Measurements from ENCODE around the gene SNAI1. TPM values are rescaled to one million over a fixed set of nuclear protein-coding genes. Genes with fewer than 3 reads are reported as not detected.
"Not testable (repeated sequence)": the region's sequence is repeated elsewhere in the genome, so short reads cannot be mapped to it uniquely, and the experiment has no call there.

Gene SNAI1
- total and polyA plus RNA-seq, 7 donors: 0.60 to 2.9 (median 1.8) TPM

DNA sequence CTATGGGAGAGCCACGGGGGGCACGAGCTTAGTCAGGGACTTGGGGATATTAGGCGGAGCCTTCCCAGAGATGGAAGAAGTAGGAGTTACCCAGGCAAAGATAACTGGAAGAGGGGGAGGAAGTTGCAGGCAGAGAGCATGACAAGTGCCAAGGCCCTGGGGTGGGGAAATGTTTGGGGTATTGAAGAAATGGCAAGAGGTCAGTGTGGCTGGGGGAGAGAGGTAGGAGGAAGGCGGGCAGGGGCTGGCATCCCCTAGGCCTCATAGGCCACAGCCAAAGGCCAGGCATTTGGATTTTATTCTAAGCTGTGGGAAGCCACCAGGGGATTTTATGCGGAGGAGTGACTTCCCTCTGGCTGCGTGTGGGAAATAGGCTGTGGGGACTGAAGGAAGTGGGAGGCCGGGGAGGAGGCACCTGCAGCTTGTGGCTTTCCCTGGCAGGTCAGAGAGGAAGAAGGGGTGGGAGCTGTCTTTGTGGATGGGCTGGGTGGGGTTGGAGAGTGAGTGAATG lies 22.7 kb downstream of the SNAI1 start:
- Histone ChIP-seq H3K27me3 (no peaks in the 10 kb centered on the region), H3K4me1 (peaks cover 0 to 11% (median 8%) of the 10 kb centered on the region in 4 donors), H3K4me3 (no peak overlapping the region), H3K9me3 (no peaks in the 10 kb centered on the region), H3K27ac (no peak overlapping the region), H3K36me3 (no peaks in the 10 kb centered on the region)
- no peak for DNase-seq
- 63 to 81% methylated on average over 7 of the region's 7 CpGs for WGBS, 2 donors
- TF ChIP-seq, protein P1, sequence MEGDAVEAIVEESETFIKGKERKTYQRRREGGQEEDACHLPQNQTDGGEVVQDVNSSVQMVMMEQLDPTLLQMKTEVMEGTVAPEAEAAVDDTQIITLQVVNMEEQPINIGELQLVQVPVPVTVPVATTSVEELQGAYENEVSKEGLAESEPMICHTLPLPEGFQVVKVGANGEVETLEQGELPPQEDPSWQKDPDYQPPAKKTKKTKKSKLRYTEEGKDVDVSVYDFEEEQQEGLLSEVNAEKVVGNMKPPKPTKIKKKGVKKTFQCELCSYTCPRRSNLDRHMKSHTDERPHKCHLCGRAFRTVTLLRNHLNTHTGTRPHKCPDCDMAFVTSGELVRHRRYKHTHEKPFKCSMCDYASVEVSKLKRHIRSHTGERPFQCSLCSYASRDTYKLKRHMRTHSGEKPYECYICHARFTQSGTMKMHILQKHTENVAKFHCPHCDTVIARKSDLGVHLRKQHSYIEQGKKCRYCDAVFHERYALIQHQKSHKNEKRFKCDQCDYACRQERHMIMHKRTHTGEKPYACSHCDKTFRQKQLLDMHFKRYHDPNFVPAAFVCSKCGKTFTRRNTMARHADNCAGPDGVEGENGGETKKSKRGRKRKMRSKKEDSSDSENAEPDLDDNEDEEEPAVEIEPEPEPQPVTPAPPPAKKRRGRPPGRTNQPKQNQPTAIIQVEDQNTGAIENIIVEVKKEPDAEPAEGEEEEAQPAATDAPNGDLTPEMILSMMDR (IDR thresholded peaks at IDR 0.05): no peak
- no peak for TF ChIP-seq POLR2AphosphoS5 (IDR thresholded peaks at IDR 0.05)
- no peak for TF ChIP-seq EP300 (IDR thresholded peaks at IDR 0.05)
- TF ChIP-seq POLR2A (IDR thresholded peaks at IDR 0.05): no peak
- intact Hi-C loops (cut with DNase I): no loop called here

DNA sequence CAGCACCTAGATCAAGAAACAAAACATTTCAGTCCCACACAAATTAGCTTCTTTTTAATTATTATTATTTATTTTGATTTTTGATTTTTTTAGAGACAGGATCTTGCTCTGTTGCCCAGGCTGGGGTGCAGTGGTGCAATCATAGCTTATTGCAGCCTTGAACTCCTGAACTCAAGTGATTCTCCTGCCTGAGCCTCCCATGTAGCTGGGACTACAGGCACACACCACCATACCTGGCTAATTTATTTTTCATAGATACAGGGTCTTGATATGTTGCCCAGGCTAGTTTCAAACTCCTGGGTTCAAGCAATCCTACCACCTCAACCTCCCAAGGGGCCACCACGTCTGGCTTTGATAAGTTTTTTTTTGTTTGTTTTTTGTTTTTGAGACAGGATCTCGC lies 24.6 kb downstream of the SNAI1 start:
- Histone ChIP-seq H3K27me3 (no peaks in the 10 kb centered on the region), H3K36me3 (no peaks in the 10 kb centered on the region), H3K4me1 (peaks cover 0 to 11% (median 8%) of the 10 kb centered on the region in 4 donors), H3K27ac (no peak overlapping the region), H3K4me3 (no peak overlapping the region), H3K9me3 (no peaks in the 10 kb centered on the region)
- intact Hi-C loops (cut with DNase I): no loop called here
- no peak for DNase-seq
- TF ChIP-seq, protein P1 (IDR thresholded peaks at IDR 0.05): no peak
- TF ChIP-seq POLR2AphosphoS5 (IDR thresholded peaks at IDR 0.05) (no peak), POLR2A (IDR thresholded peaks at IDR 0.05) (no peak), EP300 (IDR thresholded peaks at IDR 0.05) (no peak)
- 76 to 81% methylated on average over 2 of the region's 2 CpGs for WGBS, 2 donors

DNA sequence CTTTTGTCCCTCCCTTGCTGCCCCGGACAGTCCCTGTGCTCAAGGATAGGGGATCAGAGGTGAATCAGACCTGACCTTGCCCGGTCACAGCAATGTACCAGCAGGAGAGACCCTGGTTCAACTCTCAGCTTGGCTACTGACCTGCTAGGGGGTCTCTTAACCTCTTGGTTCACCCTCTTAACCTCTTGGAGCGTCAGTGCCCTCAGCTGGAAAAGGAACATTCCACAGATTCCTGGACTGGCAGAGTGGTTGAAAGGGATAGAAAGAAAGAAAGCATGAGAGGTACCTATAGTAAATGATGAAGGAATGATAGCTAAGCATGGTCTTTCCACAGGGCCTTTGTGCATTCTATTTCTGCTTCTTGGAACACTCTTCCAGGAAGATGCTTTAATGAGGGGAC lies 25.2 kb downstream of the SNAI1 start:
- no peaks in the 10 kb centered on the region for H3K9me3 ChIP-seq
- no peaks in the 10 kb centered on the region for H3K36me3 ChIP-seq
- peaks cover 0 to 11% (median 8%) of the 10 kb centered on the region in 4 donors for H3K4me1 ChIP-seq
- no peak overlapping the region for H3K4me3 ChIP-seq
- 87 to 89% methylated on average over 3 of the region's 3 CpGs for WGBS, 2 donors
- no peak overlapping the region for H3K27ac ChIP-seq
- DNase-seq: no peak
- TF ChIP-seq POLR2A (IDR thresholded peaks at IDR 0.05): no peak
- TF ChIP-seq, protein P1 (IDR thresholded peaks at IDR 0.05): no peak
- no peak for TF ChIP-seq EP300 (IDR thresholded peaks at IDR 0.05)
- TF ChIP-seq POLR2AphosphoS5 (IDR thresholded peaks at IDR 0.05): no peak
- H3K27me3 ChIP-seq: no peaks in the 10 kb centered on the region
- intact Hi-C loops (cut with DNase I): no loop called here

DNA sequence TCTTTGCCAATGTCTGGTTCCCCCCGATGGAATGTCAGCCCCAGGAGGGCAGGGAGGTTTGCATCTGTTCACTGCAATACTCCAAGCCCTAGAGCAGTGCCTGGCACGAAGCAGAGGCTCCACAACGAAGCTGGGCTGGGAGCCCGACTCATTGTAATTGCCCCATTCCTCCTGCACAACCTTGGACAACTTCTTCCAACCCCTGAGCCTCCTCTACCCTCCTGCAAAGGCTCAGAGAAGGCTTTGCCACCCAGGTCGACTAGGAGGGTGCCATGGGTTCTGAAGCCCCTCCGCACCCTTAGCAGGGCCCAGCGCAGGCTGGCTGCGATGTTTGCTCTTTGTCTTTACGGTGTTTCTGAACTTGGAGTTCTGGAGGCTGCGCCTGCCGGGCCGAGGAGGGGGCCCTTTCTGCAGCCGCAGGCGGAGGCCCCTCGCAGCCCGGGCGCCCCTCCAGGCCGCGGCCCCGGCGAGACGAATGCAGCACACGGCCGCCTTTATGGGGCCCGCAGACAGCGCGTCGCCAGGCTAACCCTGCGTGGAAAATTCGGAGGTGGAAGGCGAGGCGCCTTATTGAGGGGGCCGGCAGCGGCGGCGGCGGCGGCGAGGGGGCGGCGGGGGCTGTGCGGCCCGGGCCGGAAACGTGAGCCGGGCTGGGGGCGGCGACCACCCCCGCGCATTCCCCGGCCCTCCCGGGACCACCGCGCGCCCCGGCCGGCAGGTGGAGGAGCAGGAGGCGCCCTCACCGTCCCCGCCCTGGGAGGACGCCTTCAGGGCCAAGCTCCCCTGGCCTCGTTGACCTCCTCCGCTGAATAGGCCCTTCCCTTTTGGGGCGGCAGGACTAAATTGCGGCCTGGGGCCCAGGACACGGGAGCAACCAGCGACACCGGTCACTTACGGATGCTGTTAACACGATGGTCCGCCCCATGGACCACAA lies 27.0 kb downstream of the SNAI1 start:
- no peaks in the 10 kb centered on the region for H3K36me3 ChIP-seq
- intact Hi-C loops (cut with DNase I): no loop called here
- TF ChIP-seq POLR2A (IDR thresholded peaks at IDR 0.05) (no peak), EP300 (IDR thresholded peaks at IDR 0.05) (no peak), POLR2AphosphoS5 (IDR thresholded peaks at IDR 0.05) (no peak)
- TF ChIP-seq, protein P1 (IDR thresholded peaks at IDR 0.05): no peak
- peak overlapping the region in 3 of 4 donors; percentile 28 to 37 (median 29) for H3K4me3 ChIP-seq
- no peaks in the 10 kb centered on the region for H3K27me3 ChIP-seq
- H3K4me1 ChIP-seq: peaks cover 0 to 13% (median 9%) of the 10 kb centered on the region in 4 donors
- WGBS, 2 donors: 16 to 28% methylated on average over 71 of the region's 71 CpGs
- H3K27ac ChIP-seq: peak overlapping the region in 1 of 4 donors; percentile 3
- no peak for DNase-seq
- no peaks in the 10 kb centered on the region for H3K9me3 ChIP-seq

DNA sequence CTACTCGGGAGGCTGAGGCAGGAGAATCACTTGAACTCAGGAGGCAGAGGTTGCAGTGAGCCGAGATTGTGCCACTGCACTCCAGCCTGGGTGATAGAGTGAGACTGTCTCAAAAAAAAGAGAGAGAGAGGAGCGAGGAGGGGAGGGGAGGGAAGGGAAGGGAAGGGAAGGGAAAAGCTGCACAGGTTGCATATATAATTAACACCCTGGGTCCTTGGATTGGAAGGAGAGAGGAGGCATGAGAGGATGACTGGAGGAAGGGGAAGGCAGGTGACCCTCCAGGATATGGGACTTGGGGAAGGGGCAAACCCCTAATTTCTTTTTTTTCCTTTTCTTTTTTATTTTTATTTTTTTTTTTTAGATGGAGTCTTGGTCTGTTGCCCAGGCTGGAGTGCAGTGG lies 28.8 kb downstream of the SNAI1 start:
- 79 to 84% methylated on average over 2 of the region's 3 CpGs for WGBS, 2 donors
- H3K27ac ChIP-seq; intact Hi-C loops (cut with DNase I): not testable (repeated sequence)

More for the DNA sequence above, 28.8 kb downstream of the SNAI1 start:
- not testable (repeated sequence) for H3K4me3 ChIP-seq, H3K36me3 ChIP-seq, H3K9me3 ChIP-seq, H3K27me3 ChIP-seq, DNase-seq
- peaks cover 0 to 30% (median 26%) of the 10 kb centered on the region in 4 donors for H3K4me1 ChIP-seq
